ENCODE measurements around the gene TMEM81.

The TMEM81 gene, protein sequence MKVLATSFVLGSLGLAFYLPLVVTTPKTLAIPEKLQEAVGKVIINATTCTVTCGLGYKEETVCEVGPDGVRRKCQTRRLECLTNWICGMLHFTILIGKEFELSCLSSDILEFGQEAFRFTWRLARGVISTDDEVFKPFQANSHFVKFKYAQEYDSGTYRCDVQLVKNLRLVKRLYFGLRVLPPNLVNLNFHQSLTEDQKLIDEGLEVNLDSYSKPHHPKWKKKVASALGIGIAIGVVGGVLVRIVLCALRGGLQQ

DNA sequence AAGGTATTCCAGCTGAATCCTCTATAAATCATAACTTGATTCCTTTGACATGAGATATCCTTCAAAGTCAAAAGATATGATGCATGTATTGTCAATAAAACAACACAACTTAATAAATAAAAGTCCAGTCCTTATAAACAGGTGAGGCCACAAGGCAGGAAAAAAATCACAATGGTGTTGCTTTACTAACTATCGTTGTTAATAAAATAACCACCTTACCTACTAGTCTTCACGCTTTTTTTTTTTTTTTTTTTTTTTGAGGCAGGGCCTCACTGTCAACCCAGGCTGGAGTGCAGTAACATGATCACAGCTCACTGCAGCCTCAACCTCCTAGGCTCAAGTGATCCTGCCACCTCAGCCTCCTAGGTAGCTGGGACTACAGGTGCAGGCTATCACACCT is at the start of gene TMEM81:
Gene TMEM81 (minus strand): TSS at position 101 of the 400 bp plus-strand sequence. CDS start 140 bp downstream, outside the sequence.
- no peak for DNase-seq

DNA sequence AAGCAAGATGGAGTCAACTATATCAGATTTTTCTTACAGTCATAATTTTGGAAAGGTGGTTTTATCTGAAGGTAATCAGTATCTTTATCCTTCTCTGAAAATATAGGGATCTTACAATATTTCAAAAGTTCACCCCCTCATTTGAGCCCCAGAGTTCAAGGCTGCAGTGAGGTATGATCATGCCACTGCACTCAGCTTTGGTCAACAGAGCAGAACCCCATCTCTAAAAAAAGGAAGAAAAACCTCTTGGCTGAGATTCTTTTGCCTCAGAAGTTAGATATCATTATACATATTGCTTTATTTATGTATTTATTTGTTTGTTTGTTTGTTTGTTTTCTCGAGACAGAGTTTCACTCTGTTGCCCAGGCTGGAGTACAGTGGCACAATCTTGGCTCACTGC is 49.0 kb upstream of the TMEM81 start:
- no peak for DNase-seq

DNA sequence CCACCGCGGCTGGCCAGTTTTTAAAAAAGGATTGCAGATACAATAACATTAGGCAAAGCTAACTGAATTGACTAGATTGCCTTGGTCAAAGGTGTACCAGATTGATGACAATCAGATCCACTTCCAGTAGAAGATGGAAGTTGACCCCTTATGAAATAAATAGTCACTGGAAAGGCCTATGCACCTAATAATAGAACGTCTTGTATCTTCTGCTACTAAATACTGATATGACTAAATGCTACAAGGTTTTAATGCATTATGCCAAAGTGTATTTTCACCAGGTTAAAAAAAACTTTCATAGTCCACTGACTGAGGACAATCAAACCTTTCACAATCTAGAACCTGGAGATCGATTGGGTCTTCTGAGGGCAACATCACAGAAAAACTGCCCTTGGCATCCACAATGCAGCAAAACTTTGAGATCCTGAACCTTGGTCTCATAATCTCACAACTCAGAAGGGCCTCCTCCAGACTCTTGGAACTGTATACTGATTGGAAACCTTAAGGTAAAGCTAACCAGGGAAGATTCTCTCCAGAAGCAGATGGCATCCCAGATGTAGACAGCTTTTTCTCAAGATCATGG is 45.3 kb upstream of the TMEM81 start:
- DNase-seq, result no peak

DNA sequence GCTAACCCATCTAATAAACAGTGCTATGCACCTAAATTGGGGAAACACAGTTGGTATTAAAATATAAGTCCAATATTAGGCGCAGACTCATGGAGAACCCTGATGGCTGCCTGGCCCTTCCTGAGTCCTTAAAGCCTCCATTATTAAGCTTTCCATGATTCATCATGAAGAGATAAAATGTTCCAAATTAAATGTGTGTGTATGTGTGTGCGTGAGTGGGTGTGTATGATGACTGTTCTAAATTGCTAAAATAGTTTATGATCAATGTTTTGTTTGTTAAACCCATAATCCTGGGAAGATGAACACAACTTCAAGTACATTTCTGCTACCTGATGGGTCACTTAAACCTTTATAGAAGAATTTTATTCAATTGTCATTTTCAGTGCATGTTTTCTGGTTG is 43.8 kb upstream of the TMEM81 start:
- no peak for DNase-seq

DNA sequence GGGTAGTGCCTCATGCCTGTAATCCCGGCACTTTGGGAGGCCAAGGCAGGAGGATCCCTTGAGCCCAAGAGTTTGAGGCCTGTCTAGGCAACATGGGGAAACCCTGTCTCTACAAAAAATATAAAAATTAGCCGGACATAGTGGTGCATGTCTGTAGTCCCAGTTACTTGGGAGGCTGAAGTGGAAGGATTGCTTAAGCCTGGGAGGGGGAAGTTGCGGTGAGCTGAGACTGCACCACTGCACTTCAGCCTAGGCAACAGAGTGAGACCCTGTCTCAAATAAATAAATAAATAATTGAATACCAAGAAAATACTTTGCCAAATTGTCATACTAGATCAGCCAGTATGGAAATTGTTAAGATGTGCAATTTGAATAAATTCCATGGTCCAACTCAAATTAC is 43.4 kb upstream of the TMEM81 start:
- no peak for DNase-seq

DNA sequence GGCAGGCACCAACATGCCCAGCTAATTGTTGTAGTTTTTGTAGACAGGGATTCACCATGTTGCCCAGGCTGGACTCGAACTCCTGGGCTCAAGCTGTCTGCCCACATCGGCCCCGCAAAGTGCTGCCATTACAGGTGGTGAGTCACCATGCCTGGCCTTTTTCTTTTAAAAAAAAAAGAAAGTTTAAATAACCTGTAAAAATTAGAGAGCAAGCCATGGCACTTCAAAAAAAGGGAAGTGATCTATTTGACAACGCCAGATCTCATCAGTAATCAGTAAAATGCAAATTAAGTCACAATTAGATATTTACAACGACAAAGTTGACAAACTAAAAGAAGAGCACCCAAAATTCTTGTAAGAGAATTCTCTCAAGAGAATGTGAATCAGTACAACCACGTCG is 40.5 kb upstream of the TMEM81 start:
- DNase-seq, result no peak

DNA sequence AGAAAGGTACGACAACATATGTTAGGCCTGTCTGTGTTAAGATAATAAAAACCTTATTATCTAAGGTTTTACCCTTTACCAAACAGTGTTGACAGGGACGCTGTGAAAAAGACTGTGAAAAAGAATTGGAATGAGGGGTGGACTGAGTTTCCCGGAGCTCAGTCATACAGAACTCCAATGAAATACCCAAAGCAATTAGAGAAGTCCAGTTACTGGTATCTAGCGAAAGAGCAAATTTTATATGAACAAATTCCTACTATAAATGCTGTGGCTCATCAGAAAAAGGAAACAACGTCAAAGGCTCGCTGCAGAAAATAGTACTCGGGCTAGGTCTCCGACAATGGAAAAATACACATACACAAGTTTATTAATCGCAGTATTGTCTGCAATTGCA is 38.2 kb upstream of the TMEM81 start:
- no peak for DNase-seq

DNA sequence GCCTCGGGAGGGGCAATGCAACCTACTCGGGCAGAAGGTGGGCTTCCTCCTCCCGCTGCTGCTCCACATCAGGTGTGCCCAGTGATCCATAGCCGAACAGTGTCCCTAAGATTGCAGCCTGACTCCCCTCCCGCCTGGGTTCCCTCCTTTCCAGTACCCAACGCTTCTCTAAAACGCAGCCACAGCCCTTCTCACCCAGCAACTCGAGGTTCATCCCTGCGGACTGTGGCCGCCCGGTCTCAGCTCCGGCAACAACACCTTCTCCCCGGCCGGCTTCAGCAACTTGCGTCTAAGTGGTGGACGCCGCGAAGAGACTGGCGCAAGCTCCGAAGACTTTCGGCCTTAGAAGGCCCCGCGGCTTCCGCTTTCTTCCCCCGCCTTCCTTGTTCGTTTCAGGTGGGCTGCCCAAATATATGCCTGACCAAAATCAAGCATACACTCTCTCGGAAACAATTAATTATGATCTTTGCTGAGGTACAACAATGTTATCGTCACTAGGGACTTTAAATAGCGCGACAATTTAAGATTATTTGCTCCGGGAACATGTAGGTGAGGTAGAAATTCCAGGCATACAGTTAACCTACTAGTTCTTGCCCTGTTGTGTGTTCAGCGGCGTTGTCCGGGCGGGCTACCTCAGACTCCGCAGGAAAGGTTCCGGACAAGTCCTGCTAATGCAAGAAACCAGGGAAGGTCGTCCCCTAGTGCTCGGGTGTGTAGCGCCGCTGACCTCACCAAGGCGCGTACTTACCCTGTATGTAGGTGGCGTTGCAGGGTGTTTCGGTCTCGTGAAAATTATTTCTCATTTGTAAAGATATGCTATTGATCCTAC is 37.6 kb upstream of the TMEM81 start, which contains the start of gene RBBP5:
Gene RBBP5 (minus strand): TSS at position 319 of the 829 bp plus-strand sequence. CDS start 105 bp downstream, at position 214.
- DNase-seq, result peak; percentile 98

DNA sequence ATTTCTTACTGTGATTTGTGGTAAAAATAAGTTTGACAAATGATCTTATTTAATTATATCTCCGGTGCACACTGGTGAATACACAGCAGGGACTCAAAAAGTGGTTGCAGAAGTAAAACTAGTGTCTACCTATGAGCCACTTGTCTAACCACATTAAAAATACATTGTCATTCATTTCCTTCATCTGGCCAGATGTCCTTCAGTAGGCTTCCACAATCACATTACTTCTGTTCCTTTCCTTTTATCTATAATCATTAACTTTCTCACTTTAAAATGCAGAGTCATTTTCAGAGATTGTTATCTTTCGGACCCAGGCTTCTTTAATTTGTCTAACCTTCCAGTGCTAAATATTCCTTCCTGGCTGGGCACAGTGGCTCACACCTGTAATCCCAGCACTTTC is 34.5 kb upstream of the TMEM81 start:
- no peak for DNase-seq

DNA sequence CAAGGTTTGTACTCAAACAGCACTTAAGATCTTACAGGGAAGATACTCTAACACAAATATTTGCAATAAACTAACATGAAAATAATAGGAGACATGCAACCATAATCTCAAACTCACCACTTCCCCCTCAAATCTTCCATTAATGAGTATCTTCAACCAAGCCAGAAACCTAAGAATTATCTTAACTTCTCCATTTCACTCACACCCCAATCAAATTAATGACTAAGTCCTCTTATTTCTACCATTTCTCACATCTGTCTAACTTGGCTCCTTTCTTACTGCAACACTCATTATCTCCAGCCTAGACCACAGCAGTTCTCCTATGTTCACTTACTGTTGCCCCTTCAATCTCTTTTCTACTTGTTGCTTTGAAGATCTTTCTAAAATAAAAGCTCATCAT is 27.1 kb upstream of the TMEM81 start:
- no peak for DNase-seq

DNA sequence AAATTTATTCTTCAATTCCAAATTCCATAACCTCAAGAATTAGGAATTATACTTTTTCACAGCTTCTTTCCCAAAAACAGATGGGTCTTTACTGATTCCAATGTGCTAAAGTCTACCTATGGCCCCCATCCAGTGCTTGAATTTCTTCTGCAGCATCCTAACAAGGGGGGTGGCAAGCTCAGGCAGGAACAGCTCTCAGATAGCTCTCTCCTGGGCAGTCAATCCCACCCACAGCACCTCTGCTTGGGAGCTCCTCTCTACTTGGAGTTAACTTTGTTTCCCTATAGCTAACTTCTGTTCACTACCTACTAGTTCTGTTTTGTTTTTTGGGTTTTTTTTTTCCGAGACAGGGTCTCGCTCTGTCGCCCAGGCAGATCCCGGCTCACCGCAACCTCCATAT is 25.5 kb upstream of the TMEM81 start:
- DNase-seq, result no peak

DNA sequence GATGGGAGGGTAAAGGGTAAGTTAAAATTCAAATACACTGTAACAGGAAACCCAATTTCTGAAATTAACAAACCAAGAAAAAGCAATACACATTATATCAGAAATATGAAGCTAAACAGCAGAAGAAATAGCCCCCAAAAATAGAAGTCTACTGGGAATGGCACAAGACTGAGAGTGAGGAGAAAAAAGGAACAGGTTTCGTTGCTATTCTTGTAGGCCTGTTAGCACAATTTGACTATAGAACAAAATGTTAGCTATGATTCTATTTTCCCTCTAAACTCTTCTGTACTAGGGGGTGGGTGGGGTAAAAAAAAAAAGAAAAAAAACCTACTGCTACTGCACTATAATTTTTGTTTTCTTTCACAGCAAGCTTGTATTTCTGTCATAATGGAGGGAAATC is 25.0 kb upstream of the TMEM81 start:
- DNase-seq, result no peak

DNA sequence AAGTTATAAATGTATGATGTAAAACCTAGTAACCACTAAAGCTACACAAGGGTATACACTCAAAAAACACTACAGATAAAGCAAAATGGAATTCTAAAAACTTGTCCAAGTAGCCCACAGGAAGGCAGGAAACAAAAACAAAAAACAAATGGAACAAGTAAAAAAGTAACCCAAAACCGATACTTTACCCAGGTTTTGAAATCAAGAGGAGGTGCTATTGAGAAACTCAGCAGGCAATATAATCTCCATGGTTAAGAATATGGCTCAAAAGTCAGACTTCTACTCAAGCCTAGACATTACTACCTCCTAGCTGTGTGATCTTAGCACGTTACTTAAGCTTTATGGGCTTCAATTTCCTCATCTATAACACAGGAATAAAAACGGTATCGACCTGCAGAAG is 24.2 kb upstream of the TMEM81 start:
- no peak for DNase-seq

DNA sequence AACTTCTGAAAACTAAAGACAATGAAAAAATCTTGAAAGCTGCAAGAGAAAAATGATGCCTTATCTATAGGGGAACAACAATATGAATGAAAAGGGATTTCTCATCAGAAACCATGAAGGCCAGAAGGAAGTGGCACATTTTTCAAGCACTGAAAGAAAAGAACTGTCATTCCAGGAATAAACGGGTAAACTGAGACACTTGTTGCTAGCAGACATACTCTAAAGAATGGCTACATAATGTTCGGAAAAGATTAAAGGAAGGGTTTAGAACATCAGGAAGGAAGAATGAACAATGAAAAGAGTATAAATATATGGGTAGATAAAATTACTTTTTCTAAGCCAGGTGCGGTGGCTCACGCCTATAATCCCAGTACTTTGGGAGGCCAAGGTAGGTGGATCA is 23.1 kb upstream of the TMEM81 start:
- DNase-seq, result no peak

DNA sequence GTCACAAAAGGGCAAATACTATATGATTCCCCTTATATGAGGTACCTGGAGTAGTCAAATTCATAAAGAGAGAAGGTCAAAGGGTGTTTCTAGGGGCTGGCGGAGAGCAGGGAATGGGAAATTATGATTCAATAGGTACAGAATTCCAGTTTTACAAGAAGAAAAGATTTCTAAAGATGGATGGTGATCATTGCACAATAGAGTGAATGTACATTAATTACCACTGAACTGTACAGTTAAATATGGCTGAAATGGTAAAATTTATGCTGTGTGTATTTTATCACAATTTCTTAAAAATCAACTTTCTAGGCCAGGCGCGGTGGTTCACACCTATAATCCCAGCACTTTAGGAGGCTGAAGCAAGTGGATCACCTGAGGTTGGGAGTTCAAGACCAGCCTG is 18.1 kb upstream of the TMEM81 start:
- no peak for DNase-seq

DNA sequence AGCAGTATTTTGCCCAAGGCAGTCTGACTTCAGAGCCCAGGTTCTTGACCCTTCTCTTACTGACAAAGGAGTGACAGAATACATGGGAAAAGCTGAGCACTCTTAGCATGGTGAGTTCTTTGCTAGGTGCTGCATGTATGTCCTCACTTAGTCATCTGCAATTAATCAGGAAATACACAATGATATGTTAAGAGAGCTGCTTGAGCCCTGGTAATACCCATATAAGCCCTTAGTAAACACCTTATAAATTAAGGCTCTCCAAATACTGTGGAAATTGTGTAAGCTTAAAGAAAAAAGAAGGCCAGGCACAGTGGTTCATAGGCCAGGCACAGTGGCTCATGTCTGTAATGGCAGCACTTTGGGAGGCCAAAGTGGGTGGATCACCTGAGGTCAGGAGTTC is 14.0 kb upstream of the TMEM81 start:
- DNase-seq, result no peak

DNA sequence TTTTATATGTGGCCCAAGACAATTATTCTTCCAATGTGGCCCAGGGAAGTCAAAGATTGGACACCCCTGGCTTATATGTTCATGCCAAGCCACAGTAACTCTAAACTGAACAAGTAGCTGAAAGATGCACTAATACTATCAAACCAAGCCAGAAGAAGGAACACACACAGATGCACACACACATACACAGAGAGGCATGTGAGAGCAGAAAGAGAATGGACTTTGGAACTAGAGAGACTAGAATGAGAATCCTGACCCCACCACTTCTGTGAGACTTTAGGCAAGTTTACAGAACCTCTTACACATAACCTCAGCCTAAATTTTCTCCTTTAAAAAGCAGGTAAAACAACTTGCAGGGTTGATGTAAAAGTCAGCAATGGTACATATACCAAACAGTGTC is 11.2 kb upstream of the TMEM81 start:
- no peak for DNase-seq

DNA sequence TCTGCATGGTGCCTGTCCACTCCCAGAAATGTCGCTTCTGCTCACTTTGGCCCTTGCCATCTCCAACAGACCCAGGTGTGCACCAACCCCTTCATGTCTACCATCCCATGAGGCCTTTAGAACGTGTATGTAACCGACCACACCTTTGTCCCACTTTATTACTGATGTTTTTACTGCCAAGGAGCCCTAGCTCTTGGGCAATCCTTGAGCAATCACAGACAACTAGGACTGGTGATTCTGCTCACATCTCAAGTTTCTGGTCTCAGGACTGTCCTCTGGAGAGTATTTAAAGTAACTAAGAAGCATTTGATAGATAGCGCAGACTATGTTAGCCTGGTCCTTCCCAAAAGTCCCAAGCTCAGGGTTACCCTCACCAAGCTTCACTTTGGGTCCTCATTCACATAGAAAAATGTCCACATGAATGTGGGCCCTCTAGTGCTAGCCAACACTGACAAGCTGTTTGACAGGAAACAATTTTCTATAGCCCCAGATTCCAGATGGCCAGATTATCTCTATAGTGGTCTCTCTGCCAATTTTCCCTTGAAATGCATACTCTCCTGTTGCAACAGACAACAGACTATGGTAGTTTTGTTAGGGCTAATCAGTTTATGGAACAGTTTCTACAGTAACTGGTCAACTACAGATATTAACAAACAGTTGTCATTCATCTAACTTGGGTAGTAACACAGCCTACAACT is 6.9 kb upstream of the TMEM81 start:
- DNase-seq, result no peak

DNA sequence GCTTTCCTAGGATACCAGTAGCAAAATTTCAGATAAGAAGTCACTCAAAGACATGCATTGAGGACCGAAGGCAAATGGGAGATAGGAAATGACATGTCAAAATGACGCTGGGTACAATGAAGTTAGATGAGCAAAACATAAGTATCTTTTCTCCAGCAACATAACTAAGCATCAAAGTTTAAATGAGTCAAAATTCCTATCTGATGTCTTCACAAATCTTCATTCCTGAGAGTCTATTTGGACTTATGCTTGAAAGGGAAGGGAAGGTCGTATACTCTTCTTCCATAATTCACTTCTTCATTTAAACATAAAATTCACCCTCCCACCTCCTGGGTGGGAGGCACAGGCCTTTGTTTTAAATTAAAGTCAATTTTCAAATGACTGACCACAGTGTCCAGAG is 4.1 kb upstream of the TMEM81 start:
- DNase-seq, result no peak

DNA sequence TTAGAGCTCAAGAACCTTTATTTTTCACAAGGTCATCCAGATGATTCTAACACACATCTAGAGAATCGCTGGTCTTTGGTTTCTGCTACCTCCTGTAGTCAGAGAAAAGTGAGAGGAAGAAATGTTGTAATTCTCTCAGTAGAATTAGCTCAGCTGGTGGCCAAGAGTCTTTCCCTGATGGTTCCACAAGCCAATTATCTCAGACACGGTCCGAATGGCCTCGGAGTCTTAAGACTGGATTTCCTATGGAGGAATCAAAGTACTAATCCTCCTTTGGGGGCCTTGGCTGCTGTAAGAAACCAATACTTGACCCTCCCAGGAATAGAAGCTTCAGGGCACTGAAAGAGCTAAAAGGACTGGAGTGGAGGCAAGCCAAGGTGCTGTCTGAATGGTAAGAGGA is 1.8 kb downstream of the TMEM81 start:
- no peak for DNase-seq

DNA sequence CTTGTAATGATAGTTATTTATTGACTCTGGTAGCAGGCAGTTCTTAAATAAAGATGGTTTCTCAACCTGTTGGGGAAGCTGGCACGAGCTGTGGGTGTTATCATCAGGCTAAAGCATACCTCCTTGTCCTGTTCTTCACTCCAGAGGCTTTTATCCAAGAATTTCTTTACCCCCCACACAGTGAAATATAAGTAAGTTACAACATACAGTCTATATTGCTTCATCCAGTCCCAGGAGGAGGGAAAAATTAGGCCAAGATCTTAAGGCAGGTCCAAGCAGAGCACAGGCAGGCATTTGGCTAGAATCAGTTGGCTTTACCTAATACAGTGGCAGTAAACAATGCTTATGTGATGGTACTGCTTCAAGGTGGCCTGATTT is 6.3 kb downstream of the TMEM81 start:
- no peak for DNase-seq

DNA sequence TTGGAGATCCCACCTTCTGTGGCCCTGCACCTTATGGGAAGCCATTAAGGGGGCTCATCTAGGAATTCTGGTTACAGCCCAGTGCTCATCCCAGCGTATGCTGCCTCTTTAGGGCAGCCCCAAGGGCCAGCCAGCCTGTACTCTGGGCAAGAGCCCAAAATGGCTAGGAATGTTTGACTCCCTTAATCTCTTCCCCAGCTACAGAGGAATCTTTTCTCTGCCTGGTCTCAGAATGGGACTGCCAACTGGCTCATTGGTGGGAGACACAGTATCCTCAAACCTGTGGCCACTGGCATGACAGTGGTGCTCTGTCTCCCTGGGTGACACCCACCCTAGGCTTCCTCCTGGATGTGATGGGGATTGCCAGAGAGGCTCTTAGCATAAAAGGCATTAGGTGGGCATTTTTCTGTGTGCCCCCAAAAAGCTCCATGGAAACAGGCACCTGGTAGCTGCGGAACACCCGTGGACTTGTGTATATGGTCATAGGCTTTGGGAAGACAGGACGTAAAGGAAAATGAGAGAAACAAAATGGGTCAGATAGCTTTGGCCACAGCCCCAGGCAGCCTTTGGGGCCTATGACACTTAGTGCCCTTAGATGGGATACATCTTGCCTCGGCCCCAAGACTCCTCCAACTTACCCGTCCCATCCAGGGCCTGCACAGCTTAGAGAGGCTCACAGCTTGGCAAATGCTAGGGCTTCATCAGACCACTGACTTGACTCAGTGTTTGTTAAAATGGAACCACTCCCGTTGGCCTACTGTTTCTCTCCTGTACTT is 6.9 kb downstream of the TMEM81 start:
- no peak for DNase-seq

DNA sequence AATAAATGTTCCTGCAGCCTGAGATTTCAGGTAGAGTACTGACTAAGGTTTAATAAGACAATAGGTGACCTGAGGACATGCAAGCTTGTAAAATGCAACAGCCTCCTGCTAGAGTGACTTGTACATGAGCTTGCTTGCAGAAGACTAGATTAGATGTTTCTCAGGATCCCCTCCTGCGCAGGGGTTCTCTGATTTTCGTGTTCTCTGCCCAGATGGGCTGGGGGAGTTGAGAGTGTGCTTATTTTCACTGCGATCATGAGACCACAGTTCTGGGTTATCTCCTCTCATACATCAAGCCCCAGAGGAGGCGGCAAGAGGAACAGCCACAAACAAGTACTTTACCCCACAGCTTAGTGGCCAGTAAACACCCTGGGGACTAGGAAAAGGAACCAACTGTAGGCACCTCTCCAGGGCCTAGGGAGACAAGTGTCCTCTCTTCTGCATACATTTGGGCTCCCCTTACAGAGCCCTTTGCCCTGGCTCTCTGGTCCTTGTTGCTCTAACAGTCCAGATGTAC is 8.0 kb downstream of the TMEM81 start:
- DNase-seq, result no peak

All from CD4-positive, alpha-beta T cell treated with Interleukin-4 for 4 hours (primary cell).